IPS DF 6.9 (cell line): ENCODE results near the gene NBAS.

Experiments
- DNase-seq: peaks from one replicate; pipeline ENCODE4 v3.0.0-alpha.2; 2013; ENCODE audit warnings: low read depth, low spot score
- H3K27ac ChIP-seq: one replicate; pipeline ENCODE4 v1.5.1; 2013; ENCODE audit warnings: low read length, control low read depth
- H3K27me3 ChIP-seq: 2 replicates; pipeline ENCODE4 v1.6.1; 2013; ENCODE audit warnings: mild to moderate bottlenecking, low read length; ENCODE audit not compliant: control insufficient read depth, insufficient read depth
- H3K36me3 ChIP-seq: 2 replicates; pipeline ENCODE4 v1.6.1; 2013; ENCODE audit warnings: low read length; ENCODE audit not compliant: control insufficient read depth, insufficient read depth
- H3K4me1 ChIP-seq: 2 replicates; pipeline ENCODE4 v1.6.1; 2013; ENCODE audit warnings: low read length; ENCODE audit not compliant: control insufficient read depth, insufficient read depth
- H3K4me3 ChIP-seq: 2 replicates; pipeline ENCODE4 v1.5.1; 2013; ENCODE audit warnings: mild to moderate bottlenecking, low read length
- H3K9me3 ChIP-seq: 2 replicates; pipeline ENCODE4 v1.6.1; 2013; ENCODE audit warnings: low read length, inconsistent platforms; ENCODE audit not compliant: control insufficient read depth, insufficient read depth
- WGBS: extraction: QIAGEN DNeasy Blood & Tissue Kit; methylation state at CpG from one replicate; pipeline ENCODE4 v1.1.7; 2013; ENCODE audit warnings: mixed read lengths, missing lambda C conversion rate; ENCODE audit not compliant: insufficient read length, insufficient coverage; 5-methylcytosine and 5-hydroxymethylcytosine counted together

NBAS gene

GRCh38 chr2:15300624-15301573, 260.2 kb downstream of the NBAS start:
- no peaks in the 10 kb centered on the region for H3K9me3 ChIP-seq
- no peaks in the 10 kb centered on the region for H3K36me3 ChIP-seq
- no peak for DNase-seq
- no peaks in the 10 kb centered on the region; the same call in 1 of the 2 replicates for H3K4me1 ChIP-seq
- WGBS: no CpG with 5 or more reads among the region's 11 CpGs
- H3K27ac ChIP-seq: no peak overlapping the region
- H3K27me3 ChIP-seq: no peaks in the 10 kb centered on the region
- no peak overlapping the region for H3K4me3 ChIP-seq

- Histone ChIP-seq H3K9me3 (no peaks in the 10 kb centered on the region), H3K27ac (no peak overlapping the region), H3K4me1 (no peaks in the 10 kb centered on the region; the same call in 1 of the 2 replicates), H3K27me3 (no peaks in the 10 kb centered on the region), H3K36me3 (no peaks in the 10 kb centered on the region), H3K4me3 (no peak overlapping the region)
- no peak for DNase-seq
- WGBS: no CpG with 5 or more reads among the region's 4 CpGs
Observed at GRCh38 chr2:15299904-15300520, 261.1 kb downstream of the NBAS start.

- Histone ChIP-seq H3K4me1 (no peaks in the 10 kb centered on the region; the same call in 1 of the 2 replicates), H3K27ac (no peak overlapping the region), H3K36me3 (no peaks in the 10 kb centered on the region), H3K27me3 (no peaks in the 10 kb centered on the region), H3K4me3 (no peak overlapping the region), H3K9me3 (no peaks in the 10 kb centered on the region)
- no CpG with 5 or more reads among the region's 8 CpGs for WGBS
- DNase-seq: no peak
Observed at GRCh38 chr2:15298770-15299169, 262.4 kb downstream of the NBAS start.

GRCh38 chr2:15293262-15293937, 267.7 kb downstream of the NBAS start:
- no peaks in the 10 kb centered on the region for H3K27me3 ChIP-seq
- WGBS: no CpG with 5 or more reads among the region's 3 CpGs
- no peaks in the 10 kb centered on the region for H3K4me1 ChIP-seq
- H3K4me3 ChIP-seq: no peak overlapping the region
- H3K27ac ChIP-seq: no peak overlapping the region
- H3K36me3 ChIP-seq: no peaks in the 10 kb centered on the region; the same call in 1 of the 2 replicates
- H3K9me3 ChIP-seq: no peaks in the 10 kb centered on the region
- DNase-seq: no peak

GRCh38 chr2:15287447-15288184, 273.5 kb downstream of the NBAS start:
- no peaks in the 10 kb centered on the region for H3K9me3 ChIP-seq
- H3K36me3 ChIP-seq: no peaks in the 10 kb centered on the region; the same call in 1 of the 2 replicates
- H3K4me3 ChIP-seq: no peak overlapping the region
- peak; percentile 5 for DNase-seq
- no CpG with 5 or more reads among the region's 26 CpGs for WGBS
- H3K27ac ChIP-seq: no peak overlapping the region
- H3K4me1 ChIP-seq: no peaks in the 10 kb centered on the region
- H3K27me3 ChIP-seq: no peaks in the 10 kb centered on the region

GRCh38 chr2:15284614-15285013, 276.5 kb downstream of the NBAS start:
- H3K36me3 ChIP-seq: no peaks in the 10 kb centered on the region
- no CpG with 5 or more reads among the region's 1 CpG for WGBS
- no peak for DNase-seq
- no peaks in the 10 kb centered on the region for H3K27me3 ChIP-seq
- H3K27ac ChIP-seq: no peak overlapping the region
- H3K9me3 ChIP-seq: no peaks in the 10 kb centered on the region
- no peaks in the 10 kb centered on the region for H3K4me1 ChIP-seq
- no peak overlapping the region for H3K4me3 ChIP-seq

- Histone ChIP-seq H3K36me3 (no peaks in the 10 kb centered on the region), H3K27me3 (no peaks in the 10 kb centered on the region), H3K27ac (no peak overlapping the region), H3K4me1 (no peaks in the 10 kb centered on the region), H3K4me3 (no peak overlapping the region), H3K9me3 (no peaks in the 10 kb centered on the region)
- no peak for DNase-seq
- no CpG with 5 or more reads among the region's 2 CpGs for WGBS
Observed at GRCh38 chr2:15281681-15282080, 279.5 kb downstream of the NBAS start.

GRCh38 chr2:15279201-15279876, 281.8 kb downstream of the NBAS start:
- H3K36me3 ChIP-seq: no peaks in the 10 kb centered on the region; the same call in 1 of the 2 replicates
- WGBS: no CpG with 5 or more reads among the region's 2 CpGs
- DNase-seq: no peak
- H3K27ac ChIP-seq: no peak overlapping the region
- H3K27me3 ChIP-seq: no peaks in the 10 kb centered on the region
- no peaks in the 10 kb centered on the region for H3K9me3 ChIP-seq
- no peaks in the 10 kb centered on the region for H3K4me1 ChIP-seq
- H3K4me3 ChIP-seq: no peak overlapping the region

- Histone ChIP-seq H3K4me3 (no peak overlapping the region), H3K4me1 (no peaks in the 10 kb centered on the region), H3K27ac (no peak overlapping the region), H3K36me3 (no peaks in the 10 kb centered on the region; the same call in 1 of the 2 replicates), H3K27me3 (no peaks in the 10 kb centered on the region), H3K9me3 (no peaks in the 10 kb centered on the region)
- no peak for DNase-seq
- WGBS: no CpG with 5 or more reads among the region's 3 CpGs
Observed at GRCh38 chr2:15278296-15278695, 282.8 kb downstream of the NBAS start.
